Smooth muscle cell (in vitro differentiated cells): ENCODE results near the gene CSRNP2. TPM values are rescaled to one million over a fixed set of nuclear protein-coding genes. Genes with fewer than 3 reads are reported as not detected.

Experiments used
- DNase-seq: peaks from one replicate; lab custom pipeline; 2025; ENCODE audit not compliant: unreplicated experiment; lab: John Stamatoyannopoulos, UW
- H2AFZ ChIP-seq: fragments of 200-600 bp; sonication (generic); 2 replicates; pipeline ENCODE4 v1.6.0; 2016; ENCODE audit warnings: antibody characterized with exemption, low read depth, mild to moderate bottlenecking
- H3F3A ChIP-seq: fragments of 200-600 bp; sonication (generic); 2 replicates; pipeline ENCODE4 v1.6.0; 2017; ENCODE audit warnings: antibody characterized with exemption, low read depth
- H3K27ac ChIP-seq: fragments of 200-600 bp; sonication (generic); 2 replicates; pipeline ENCODE4 v1.5.1; 2016; ENCODE audit warnings: low read depth, mild to moderate bottlenecking
- H3K27me3 ChIP-seq: fragments of 200-600 bp; sonication (generic); 2 replicates; pipeline ENCODE4 v1.6.1; 2016; ENCODE audit warnings: low read depth, mild to moderate bottlenecking
- H3K36me3 ChIP-seq: fragments of 200-600 bp; sonication (generic); 2 replicates; pipeline ENCODE4 v1.5.1; 2016; ENCODE audit warnings: low read depth
- H3K4me1 ChIP-seq: fragments of 200-600 bp; sonication (generic); 2 replicates; pipeline ENCODE4 v1.5.1; 2016; ENCODE audit warnings: low read depth
- H3K4me2 ChIP-seq: fragments of 200-600 bp; sonication (generic); 2 replicates; pipeline ENCODE4 v1.6.0; 2016; ENCODE audit warnings: mild to moderate bottlenecking
- H3K4me3 ChIP-seq: fragments of 200-600 bp; sonication (generic); 2 replicates; pipeline ENCODE4 v1.5.1; 2016; ENCODE audit warnings: mild to moderate bottlenecking
- H3K79me2 ChIP-seq: fragments of 200-600 bp; sonication (generic); 2 replicates; pipeline ENCODE4 v1.6.0; 2016; ENCODE audit warnings: low read depth, mild to moderate bottlenecking
- H3K9ac ChIP-seq: fragments of 200-600 bp; sonication (generic); 2 replicates; pipeline ENCODE4 v1.6.0; 2016; ENCODE audit warnings: low read depth
- H3K9me3 ChIP-seq: fragments of 200-600 bp; sonication (generic); replicated peaks from 2 replicates; pipeline ENCODE4 v1.5.1; 2016; ENCODE audit warnings: low read depth
- H4K20me1 ChIP-seq: fragments of 200-600 bp; sonication (generic); 2 replicates; pipeline ENCODE4 v1.6.0; 2016; ENCODE audit warnings: low read depth
- WGBS: methylation state at CpG from one replicate; pipeline ENCODE4 v1.1.7; 2016; ENCODE audit warnings: low lambda C conversion rate; 5-methylcytosine and 5-hydroxymethylcytosine counted together
- polyA plus RNA-seq: library from polyadenylated mRNA; unstranded; fragments of >200 nt; fragmentation: Nextera tagmentation; extraction: Ambion mirVana; gene quantifications from 2 replicates; pipeline ENCODE4 v1.2.1, GENCODE V29; 2016
- small RNA-seq: library from RNA; depleted of rRNA; stranded (forward); fragments of <200 nt; gene quantifications from one replicate; pipeline ENCODE3, GENCODE V24; 2014
- total RNA-seq: library from RNA; depleted of rRNA; stranded (reverse); fragments of >200 nt; gene quantifications from 2 replicates; pipeline ENCODE4 v1.2.3, GENCODE V29; 2014
- TF ChIP-seq, protein P1 (sequence below): fragments of 200-600 bp; sonication (generic); IDR thresholded peaks from 2 replicates; pipeline ENCODE4 v1.5.1; 2017; ENCODE audit warnings: borderline replicate concordance, mild to moderate bottlenecking, antibody characterized with exemption; ENCODE audit not compliant: insufficient read depth, poor library complexity, severe bottlenecking

Gene CSRNP2
- total and polyA plus RNA-seq, 2 experiments from 2014 or later = 26.3 to 33.8 TPM

DNA sequence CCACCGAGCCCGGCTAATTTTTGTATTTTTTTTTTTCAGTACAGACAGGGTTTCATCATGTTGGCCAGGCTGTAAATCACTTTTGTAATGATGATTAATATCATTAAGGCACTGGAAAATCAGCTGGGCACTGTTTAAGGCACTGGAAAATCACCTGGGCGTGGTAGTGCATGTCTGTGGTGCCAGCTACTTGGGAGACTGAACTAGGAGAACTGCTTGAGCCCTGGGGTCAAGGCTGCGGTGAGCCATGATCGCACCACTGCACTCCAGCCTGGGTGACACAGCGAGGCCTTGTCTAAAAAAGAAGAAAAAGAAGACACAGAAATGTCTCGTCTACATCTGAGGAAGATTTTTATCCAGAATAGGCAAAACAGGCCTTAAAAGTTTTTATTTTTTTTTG, 70.0 kb downstream of the CSRNP2 start:
- Histone ChIP-seq H3K4me1 (peaks cover 15% of the 10 kb centered on the region), H3K4me2 (no peak overlapping the region), H3K4me3 (no peak overlapping the region), H3K27me3 (no peaks in the 10 kb centered on the region), H3K79me2 (peaks cover 87% of the 10 kb centered on the region), H2AFZ (no peak overlapping the region), H3K9me3 (no peaks in the 10 kb centered on the region), H3K27ac (no peak overlapping the region), H3K9ac (no peak overlapping the region), H4K20me1 (peaks cover 91% of the 10 kb centered on the region), H3F3A (no peaks in the 10 kb centered on the region), H3K36me3 (no peaks in the 10 kb centered on the region)
- TF ChIP-seq, protein P1, sequence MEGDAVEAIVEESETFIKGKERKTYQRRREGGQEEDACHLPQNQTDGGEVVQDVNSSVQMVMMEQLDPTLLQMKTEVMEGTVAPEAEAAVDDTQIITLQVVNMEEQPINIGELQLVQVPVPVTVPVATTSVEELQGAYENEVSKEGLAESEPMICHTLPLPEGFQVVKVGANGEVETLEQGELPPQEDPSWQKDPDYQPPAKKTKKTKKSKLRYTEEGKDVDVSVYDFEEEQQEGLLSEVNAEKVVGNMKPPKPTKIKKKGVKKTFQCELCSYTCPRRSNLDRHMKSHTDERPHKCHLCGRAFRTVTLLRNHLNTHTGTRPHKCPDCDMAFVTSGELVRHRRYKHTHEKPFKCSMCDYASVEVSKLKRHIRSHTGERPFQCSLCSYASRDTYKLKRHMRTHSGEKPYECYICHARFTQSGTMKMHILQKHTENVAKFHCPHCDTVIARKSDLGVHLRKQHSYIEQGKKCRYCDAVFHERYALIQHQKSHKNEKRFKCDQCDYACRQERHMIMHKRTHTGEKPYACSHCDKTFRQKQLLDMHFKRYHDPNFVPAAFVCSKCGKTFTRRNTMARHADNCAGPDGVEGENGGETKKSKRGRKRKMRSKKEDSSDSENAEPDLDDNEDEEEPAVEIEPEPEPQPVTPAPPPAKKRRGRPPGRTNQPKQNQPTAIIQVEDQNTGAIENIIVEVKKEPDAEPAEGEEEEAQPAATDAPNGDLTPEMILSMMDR = no peak
- 94% methylated on average over 7 of the region's 7 CpGs for WGBS
- DNase-seq = no peak

DNA sequence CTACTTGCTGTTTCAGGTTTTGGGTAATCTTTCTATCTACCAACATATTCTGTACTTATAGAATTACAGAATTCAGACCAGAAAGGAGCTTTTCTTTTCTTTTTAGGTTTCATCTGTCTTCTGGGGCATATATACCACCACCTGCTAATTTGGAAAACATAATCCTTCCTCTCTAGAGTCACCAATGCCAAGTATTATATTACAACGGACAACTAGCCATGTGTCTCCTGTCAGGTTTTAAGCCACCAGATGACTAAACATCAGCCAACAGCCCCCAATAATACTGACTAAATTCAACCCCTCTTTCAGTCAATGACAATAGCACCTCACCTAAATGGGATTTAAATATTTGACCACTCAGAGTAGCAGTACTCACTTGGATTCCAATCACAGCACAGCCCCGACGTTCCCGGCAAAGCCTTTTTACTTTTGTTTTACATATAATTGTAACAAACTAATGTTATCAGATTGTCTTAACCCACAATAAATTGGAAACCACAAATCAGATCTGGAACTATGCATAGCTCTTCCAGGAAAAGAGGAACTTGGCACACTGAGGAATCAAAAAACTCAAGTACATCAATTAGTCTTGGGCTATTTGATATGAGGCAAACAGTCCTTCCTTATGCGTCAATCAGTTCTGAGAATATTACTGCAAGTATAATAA, 70.7 kb downstream of the CSRNP2 start:
- peaks cover 15% of the 10 kb centered on the region for H3K4me1 ChIP-seq
- no peaks in the 10 kb centered on the region for H3K36me3 ChIP-seq
- H3K9ac ChIP-seq = no peak overlapping the region
- H3K27me3 ChIP-seq = no peaks in the 10 kb centered on the region
- H3F3A ChIP-seq = no peaks in the 10 kb centered on the region
- WGBS = 87% methylated on average over 5 of the region's 5 CpGs
- H4K20me1 ChIP-seq = peaks cover 86% of the 10 kb centered on the region
- DNase-seq = no peak
- no peak overlapping the region for H3K4me2 ChIP-seq
- no peak overlapping the region for H2AFZ ChIP-seq
- no peak overlapping the region for H3K27ac ChIP-seq
- H3K79me2 ChIP-seq = peaks cover 85% of the 10 kb centered on the region
- TF ChIP-seq, protein P1 = no peak
- H3K9me3 ChIP-seq = no peaks in the 10 kb centered on the region
- H3K4me3 ChIP-seq = no peak overlapping the region

DNA sequence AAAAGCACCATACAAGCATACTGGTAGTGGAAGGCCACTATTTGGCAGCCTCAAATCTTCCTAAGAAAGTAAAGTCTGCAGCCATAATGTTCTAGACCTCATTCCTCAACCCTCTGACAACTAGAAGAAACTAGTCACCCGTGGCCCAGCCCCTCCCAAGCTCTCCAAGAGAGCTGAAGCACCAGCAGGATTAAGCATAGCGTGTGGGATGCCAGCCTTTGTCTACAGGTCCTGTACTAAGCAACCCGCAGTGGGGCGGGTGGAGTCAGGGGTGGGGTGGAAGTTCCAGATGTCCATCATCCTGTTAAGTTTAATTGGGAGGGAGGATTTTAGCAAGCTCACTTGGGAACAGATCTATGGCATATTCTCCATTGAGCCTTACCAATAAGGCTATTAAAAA, 71.4 kb downstream of the CSRNP2 start:
- no peak overlapping the region for H3K4me3 ChIP-seq
- WGBS = 69% methylated on average over 4 of the region's 4 CpGs

More for the DNA sequence above, 71.4 kb downstream of the CSRNP2 start:
- Histone ChIP-seq H4K20me1 (peaks cover 78% of the 10 kb centered on the region), H3K79me2 (peaks cover 79% of the 10 kb centered on the region), H3K9ac (no peak overlapping the region), H3F3A (no peaks in the 10 kb centered on the region), H3K27me3 (no peaks in the 10 kb centered on the region), H3K4me1 (peaks cover 15% of the 10 kb centered on the region), H3K4me2 (no peak overlapping the region), H3K9me3 (no peaks in the 10 kb centered on the region), H2AFZ (no peak overlapping the region), H3K36me3 (no peaks in the 10 kb centered on the region), H3K27ac (no peak overlapping the region)
- DNase-seq = no peak
- TF ChIP-seq, protein P1 = no peak

Small RNA genes lying within 50 kb of the gene (small RNA-seq; reads per million reads assigned to genes)
- not detected for gene RNU6-1273P
- not detected for gene RNU6-87P

Other genes with a start within 250 kb of the CSRNP2 start
- gene TMPRSS12, start 240.7 kb downstream of the CSRNP2 start, total RNA-seq = not detected in 2 replicates
- not detected in 2 replicates for gene TMPRSS12, start 240.7 kb downstream of the CSRNP2 start, polyA plus RNA-seq
- gene HIGD1C, start 131.1 kb downstream of the CSRNP2 start, total RNA-seq = not detected in 2 replicates
- gene HIGD1C, start 131.1 kb downstream of the CSRNP2 start, polyA plus RNA-seq = not detected in 2 replicates
- 31.3 and 52.9 TPM in 2 replicates for gene SLC11A2, start 57.2 kb downstream of the CSRNP2 start, total RNA-seq
- gene SLC11A2, start 57.2 kb downstream of the CSRNP2 start, polyA plus RNA-seq = 22.9 and 26.5 TPM in 2 replicates
- 32.9 and 45.4 TPM in 2 replicates for gene LETMD1, start 35.3 kb downstream of the CSRNP2 start, total RNA-seq
- 8.9 and 10.8 TPM in 2 replicates for gene LETMD1, start 35.3 kb downstream of the CSRNP2 start, polyA plus RNA-seq
- gene TFCP2, start 89.5 kb upstream of the CSRNP2 start, total RNA-seq = 12.4 and 13.4 TPM in 2 replicates
- 8.8 and 16.2 TPM in 2 replicates for gene TFCP2, start 89.5 kb upstream of the CSRNP2 start, polyA plus RNA-seq
- gene POU6F1, start 134.5 kb upstream of the CSRNP2 start, total RNA-seq = 4.2 and 4.6 TPM in 2 replicates
- gene POU6F1, start 134.5 kb upstream of the CSRNP2 start, polyA plus RNA-seq = 7.6 and 7.9 TPM in 2 replicates
- 166 and 202 TPM in 2 replicates for gene DAZAP2, start 155.2 kb upstream of the CSRNP2 start, total RNA-seq
- 208 and 216 TPM in 2 replicates for gene DAZAP2, start 155.2 kb upstream of the CSRNP2 start, polyA plus RNA-seq
- 9.0 and 11.7 TPM in 2 replicates for gene SMAGP, start 186.8 kb upstream of the CSRNP2 start, total RNA-seq
- 6.8 and 7.0 TPM in 2 replicates for gene SMAGP, start 186.8 kb upstream of the CSRNP2 start, polyA plus RNA-seq
- not detected in 2 replicates for gene BIN2, start 240.6 kb upstream of the CSRNP2 start, total RNA-seq
- gene BIN2, start 240.6 kb upstream of the CSRNP2 start, polyA plus RNA-seq = not detected in 2 replicates